Trophoblast cell (in vitro differentiated cells and primary cell): ENCODE data around the gene FRMD4A.
"Not testable (repeated sequence)": the region's sequence is repeated elsewhere in the genome, so short reads cannot be mapped to it uniquely, and the experiment has no call there.

ENCODE experiments used
- DNase-seq, 2 donors: peaks; one replicate each; pipeline ENCODE4 v3.0.0-alpha.2; 2016
- H2AFZ ChIP-seq: 2 replicates; pipeline ENCODE4 v1.6.1; 2013; ENCODE audit warnings: low read length, moderate library complexity, mild to moderate bottlenecking; ENCODE audit not compliant: insufficient read depth, poor library complexity
- H2AK5ac ChIP-seq: 2 replicates; pipeline ENCODE4 v1.6.1; 2013; ENCODE audit warnings: mild to moderate bottlenecking, low read length
- H2BK120ac ChIP-seq: 2 replicates; pipeline ENCODE4 v1.6.1; 2013; ENCODE audit warnings: low read length, mild to moderate bottlenecking, moderate library complexity; ENCODE audit not compliant: insufficient read depth, poor library complexity
- H2BK12ac ChIP-seq: 2 replicates; pipeline ENCODE4 v1.6.1; 2013; ENCODE audit warnings: mild to moderate bottlenecking, low read length, moderate library complexity
- H2BK5ac ChIP-seq: 2 replicates; pipeline ENCODE4 v1.6.1; 2013; ENCODE audit warnings: low read length, low read depth, moderate library complexity, mild to moderate bottlenecking; ENCODE audit not compliant: poor library complexity
- H3K14ac ChIP-seq: 2 replicates; pipeline ENCODE4 v1.6.1; 2013; ENCODE audit warnings: mild to moderate bottlenecking, low read length
- H3K18ac ChIP-seq: 2 replicates; pipeline ENCODE4 v1.6.1; 2013; ENCODE audit warnings: mild to moderate bottlenecking, low read length
- H3K23ac ChIP-seq: 2 replicates; pipeline ENCODE4 v1.6.1; 2013; ENCODE audit warnings: low read length
- H3K27ac ChIP-seq: 2 replicates; pipeline ENCODE4 v1.5.1; 2013; ENCODE audit warnings: low read depth, mild to moderate bottlenecking, inconsistent platforms, low read length, moderate library complexity
- H3K27me3 ChIP-seq: 2 replicates; pipeline ENCODE4 v1.6.1; 2013; ENCODE audit warnings: inconsistent platforms, mild to moderate bottlenecking, low read length, moderate library complexity; ENCODE audit not compliant: insufficient read depth
- H3K36me3 ChIP-seq, 2 experiments: 1 replicate in 1 of 2; 2 replicates in 1 of 2; pipeline ENCODE4 v1.6.1; 2013; ENCODE audit warnings: low read length in 2 of 2, mild to moderate bottlenecking in 2 of 2, moderate library complexity in 1 of 2; ENCODE audit not compliant: insufficient read depth in 2 of 2, control insufficient read depth in 1 of 2
- H3K4ac ChIP-seq: 2 replicates; pipeline ENCODE4 v1.6.1; 2013; ENCODE audit warnings: low read depth, mild to moderate bottlenecking, low read length, moderate library complexity
- H3K4me1 ChIP-seq, 2 experiments: 1 replicate in 1 of 2; 2 replicates in 1 of 2; pipeline ENCODE4 v1.6.1; 2013; ENCODE audit warnings: low read length in 2 of 2, mild to moderate bottlenecking in 2 of 2, moderate library complexity in 1 of 2; ENCODE audit not compliant: insufficient read depth in 2 of 2, control insufficient read depth in 1 of 2
- H3K4me2 ChIP-seq: 2 replicates; pipeline ENCODE4 v1.6.1; 2013; ENCODE audit warnings: inconsistent platforms, mild to moderate bottlenecking, low read length, moderate library complexity
- H3K4me3 ChIP-seq: 2 replicates; pipeline ENCODE4 v1.5.1; 2013; ENCODE audit warnings: mild to moderate bottlenecking, low read depth, low read length, inconsistent platforms
- H3K79me1 ChIP-seq: one replicate; pipeline ENCODE4 v1.6.1; 2013; ENCODE audit warnings: low read length
- H3K79me2 ChIP-seq: 2 replicates; pipeline ENCODE4 v1.6.1; 2013; ENCODE audit warnings: low read length, mild to moderate bottlenecking; ENCODE audit not compliant: control insufficient read depth, insufficient read depth, poor library complexity
- H3K9ac ChIP-seq: 2 replicates; pipeline ENCODE4 v1.6.1; 2013; ENCODE audit warnings: mild to moderate bottlenecking, low read length
- H3K9me3 ChIP-seq: 2 replicates; pipeline ENCODE4 v1.6.1; 2013; ENCODE audit warnings: low read depth, mild to moderate bottlenecking, control low read depth, inconsistent platforms, low read length; ENCODE audit not compliant: insufficient read depth
- H4K12ac ChIP-seq: 2 replicates; pipeline ENCODE4 v1.6.1; 2013; ENCODE audit warnings: low read depth, mild to moderate bottlenecking, low read length, moderate library complexity
- H4K8ac ChIP-seq: 2 replicates; pipeline ENCODE4 v1.6.1; 2013; ENCODE audit warnings: low read depth, mild to moderate bottlenecking, low read length, moderate library complexity
- H4K91ac ChIP-seq: one replicate; pipeline ENCODE4 v1.6.1; 2013; ENCODE audit warnings: low read depth, mild to moderate bottlenecking, low read length, moderate library complexity
- WGBS: extraction: QIAGEN DNeasy Blood & Tissue Kit; methylation state at CpG from one replicate; pipeline ENCODE4 v1.1.7; 2013; ENCODE audit warnings: missing lambda C conversion rate; ENCODE audit not compliant: insufficient read length, insufficient coverage; ENCODE audit errors: extremely low coverage; 5-methylcytosine and 5-hydroxymethylcytosine counted together

FRMD4A gene

DNA sequence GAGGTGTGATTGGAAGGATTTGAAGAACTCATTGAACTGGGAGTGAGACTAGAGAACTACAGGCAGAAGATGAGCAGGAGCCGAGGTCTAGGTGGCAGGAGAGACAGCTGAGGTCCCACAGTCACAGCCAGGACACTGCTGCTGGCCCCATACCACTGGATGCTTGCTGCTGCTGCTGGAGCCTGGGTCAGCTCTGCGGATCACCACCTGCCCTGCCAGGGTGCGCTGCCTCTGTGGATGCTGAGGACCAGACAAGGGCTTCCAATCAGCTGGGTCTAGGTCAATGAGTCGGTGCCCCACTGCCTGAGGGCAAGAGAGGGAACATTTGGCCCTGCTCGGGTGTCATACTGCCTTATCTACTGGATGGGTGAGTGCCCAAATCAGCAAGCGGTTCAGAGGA lies 94.4 kb downstream of the FRMD4A start:
- H3K18ac ChIP-seq = no peak overlapping the region
- H2AK5ac ChIP-seq = no peak overlapping the region
- H3K79me2 ChIP-seq = no peaks in the 10 kb centered on the region
- no peak overlapping the region for H2BK12ac ChIP-seq
- DNase-seq = no peak
- H3K79me1 ChIP-seq = no peaks in the 10 kb centered on the region
- H4K12ac ChIP-seq = no peak overlapping the region
- H3K9me3 ChIP-seq = no peaks in the 10 kb centered on the region
- H3K14ac ChIP-seq = no peak overlapping the region
- H3K4me1 ChIP-seq = no peaks in the 10 kb centered on the region
- H3K4ac ChIP-seq = no peak overlapping the region
- H3K27ac ChIP-seq = no peak overlapping the region
- H3K4me2 ChIP-seq = no peak overlapping the region
- no peaks in the 10 kb centered on the region for H3K36me3 ChIP-seq
- H3K4me3 ChIP-seq = no peak overlapping the region
- no peak overlapping the region for H2BK120ac ChIP-seq
- H2AFZ ChIP-seq = no peak overlapping the region
- no peak overlapping the region for H3K23ac ChIP-seq
- no peak overlapping the region for H3K9ac ChIP-seq
- no peak overlapping the region for H4K8ac ChIP-seq
- no peaks in the 10 kb centered on the region for H3K27me3 ChIP-seq
- no CpG with 5 or more reads among the region's 6 CpGs for WGBS
- no peak overlapping the region for H4K91ac ChIP-seq
- no peak overlapping the region for H2BK5ac ChIP-seq

DNA sequence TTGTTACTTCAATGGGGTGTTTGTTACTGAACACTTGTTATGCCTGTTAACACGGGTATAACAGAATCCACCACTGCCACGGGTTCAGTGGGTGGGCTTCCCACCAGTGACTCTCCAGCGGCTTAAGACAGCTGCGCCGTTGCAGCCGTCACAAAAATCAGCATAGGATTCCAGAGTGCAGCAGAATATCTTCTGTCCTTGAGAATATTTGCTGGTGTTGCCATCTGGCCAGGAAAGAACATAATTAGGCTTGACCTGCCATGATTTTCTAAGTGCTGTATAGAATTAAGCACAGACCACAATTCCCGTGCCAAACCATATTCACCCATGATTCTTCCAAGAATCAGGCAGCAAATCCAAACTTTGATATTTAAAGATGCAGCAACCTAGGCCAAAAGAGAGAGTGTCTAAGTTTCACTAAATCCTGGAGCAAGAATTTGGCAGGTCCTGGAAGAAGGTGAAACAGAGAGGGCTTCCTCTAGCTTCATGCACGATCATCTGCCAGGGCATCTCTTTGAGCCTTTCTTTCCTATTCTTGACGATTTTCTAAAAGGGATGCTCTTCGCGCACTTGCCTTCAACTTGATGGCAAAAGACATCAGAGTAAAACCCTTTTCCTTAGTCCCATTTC lies 95.0 kb downstream of the FRMD4A start:
- Histone ChIP-seq H2BK12ac (no peak overlapping the region), H2AFZ (no peak overlapping the region), H3K27me3 (no peaks in the 10 kb centered on the region), H2BK5ac (no peak overlapping the region), H3K4ac (no peak overlapping the region), H3K9me3 (no peaks in the 10 kb centered on the region), H2BK120ac (no peak overlapping the region), H3K14ac (no peak overlapping the region), H3K4me3 (no peak overlapping the region), H3K9ac (no peak overlapping the region), H3K4me1 (no peaks in the 10 kb centered on the region), H4K91ac (no peak overlapping the region), H3K18ac (no peak overlapping the region), H3K23ac (no peak overlapping the region), H3K79me1 (no peaks in the 10 kb centered on the region), H3K4me2 (no peak overlapping the region), H3K27ac (no peak overlapping the region), H3K36me3 (no peaks in the 10 kb centered on the region), H4K8ac (no peak overlapping the region), H3K79me2 (no peaks in the 10 kb centered on the region), H2AK5ac (no peak overlapping the region), H4K12ac (no peak overlapping the region)
- no CpG with 5 or more reads among the region's 11 CpGs for WGBS
- no peak for DNase-seq

DNA sequence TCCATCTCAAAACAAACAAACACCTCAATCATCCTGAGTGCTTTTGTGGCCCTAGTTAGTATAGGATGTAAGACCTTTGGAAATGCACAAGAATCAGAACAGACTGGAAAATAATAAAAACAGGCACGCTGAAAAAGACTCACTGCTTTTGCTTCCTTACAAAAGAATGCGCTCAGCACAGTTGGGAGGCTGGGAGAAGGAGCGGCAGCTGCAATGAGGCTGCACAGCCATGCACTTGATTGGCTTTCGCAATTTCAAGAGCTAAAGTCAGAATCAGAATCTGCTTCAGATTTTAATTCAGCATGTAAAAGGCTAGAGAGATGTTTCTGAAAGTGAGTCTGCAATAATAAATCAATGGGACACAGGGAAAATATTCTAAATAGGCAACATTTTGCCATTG lies 97.2 kb downstream of the FRMD4A start:
- Histone ChIP-seq H2BK120ac (no peak overlapping the region), H2AK5ac (no peak overlapping the region), H3K27ac (no peak overlapping the region), H3K36me3 (no peaks in the 10 kb centered on the region), H3K4me2 (no peak overlapping the region), H3K4ac (no peak overlapping the region), H3K18ac (no peak overlapping the region), H4K91ac (no peak overlapping the region), H4K12ac (no peak overlapping the region), H3K14ac (no peak overlapping the region), H3K4me1 (no peaks in the 10 kb centered on the region), H4K8ac (no peak overlapping the region), H2BK5ac (no peak overlapping the region), H3K9ac (no peak overlapping the region), H3K23ac (no peak overlapping the region), H3K79me2 (no peaks in the 10 kb centered on the region), H3K27me3 (no peaks in the 10 kb centered on the region), H3K9me3 (no peaks in the 10 kb centered on the region), H3K4me3 (no peak overlapping the region), H3K79me1 (no peaks in the 10 kb centered on the region), H2AFZ (no peak overlapping the region), H2BK12ac (no peak overlapping the region)
- DNase-seq = no peak
- WGBS = no CpG with 5 or more reads among the region's 4 CpGs

DNA sequence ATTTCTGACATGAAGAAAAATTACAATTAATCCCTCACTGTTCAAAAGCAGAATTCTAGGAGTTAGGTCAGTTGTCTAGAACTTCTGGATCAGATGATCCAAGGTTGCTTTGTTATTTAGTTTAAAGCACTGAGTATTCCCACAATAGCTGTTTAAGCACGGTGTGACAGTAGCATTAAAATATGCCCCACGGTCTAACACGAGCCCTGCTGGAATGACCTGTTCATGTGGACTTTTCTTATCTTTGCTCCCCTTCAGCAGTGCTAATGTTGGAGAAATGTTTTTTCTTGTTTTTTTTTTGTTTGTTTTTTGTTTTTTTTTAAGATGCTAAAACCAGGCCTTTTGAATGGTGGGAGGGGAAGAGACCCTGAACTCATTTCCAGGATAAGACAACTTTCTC lies 101.9 kb downstream of the FRMD4A start:
- H3K14ac ChIP-seq, H3K18ac ChIP-seq, H4K8ac ChIP-seq, H3K4me3 ChIP-seq, H4K12ac ChIP-seq, H3K4me2 ChIP-seq, H3K9me3 ChIP-seq, H3K27me3 ChIP-seq, H3K4me1 ChIP-seq, H2BK5ac ChIP-seq, H2AK5ac ChIP-seq, H3K4ac ChIP-seq, H2BK12ac ChIP-seq, H3K9ac ChIP-seq, H4K91ac ChIP-seq, H3K27ac ChIP-seq, H3K79me1 ChIP-seq, H2BK120ac ChIP-seq, H3K79me2 ChIP-seq, H3K23ac ChIP-seq, H3K36me3 ChIP-seq, H2AFZ ChIP-seq: not testable (repeated sequence)
- no CpG with 5 or more reads among the region's 3 CpGs for WGBS
- peak in 1 of 2 donors; percentile 25 for DNase-seq
